Mesothelial cell of epicardium (in vitro differentiated cells): ENCODE data around the gene CALML4. TPM values are rescaled to one million over a fixed set of nuclear protein-coding genes. Genes with fewer than 3 reads are reported as not detected.

Experiments used
- DNase-seq, 2 experiments: peaks; one replicate each; pipeline ENCODE4 v3.0.0; 2021; ENCODE audit warnings: low spot score in 2 of 2; ENCODE audit not compliant: unreplicated experiment in 2 of 2
- H3K27ac Mint-ChIP-seq: 2 replicates; pipeline ENCODE4 v1.8.0; 2021; ENCODE audit warnings: mixed read lengths
- H3K27me3 Mint-ChIP-seq: 2 replicates; pipeline ENCODE4 v1.8.0; 2021; ENCODE audit warnings: low read depth, mixed read lengths
- H3K36me3 Mint-ChIP-seq: 2 replicates; pipeline ENCODE4 v1.8.0; 2021; ENCODE audit warnings: mixed read lengths
- H3K4me1 Mint-ChIP-seq: 2 replicates; pipeline ENCODE4 v1.8.0; 2021; ENCODE audit warnings: mixed read lengths
- H3K4me3 Mint-ChIP-seq: 2 replicates; pipeline ENCODE4 v1.8.0; 2021; ENCODE audit warnings: mild to moderate bottlenecking, moderate library complexity, mixed read lengths
- H3K9me3 Mint-ChIP-seq: 2 replicates; pipeline ENCODE4 v1.8.0; 2021; ENCODE audit warnings: mixed read lengths
- total RNA-seq: library from RNA; stranded (reverse); gene quantifications from 3 replicates; pipeline ENCODE4 v1.2.1, GENCODE V29; 2021
- TF ChIP-seq, protein P1 (sequence below): fragments of 200-600 bp; sonication (generic); IDR thresholded peaks from one replicate; pipeline ENCODE4 v1.5.0; 2021; ENCODE audit warnings: antibody characterized with exemption; ENCODE audit not compliant: unreplicated experiment

Gene CALML4
- total RNA-seq, 1 donor from 2014 or later, result 8.4 TPM

DNA sequence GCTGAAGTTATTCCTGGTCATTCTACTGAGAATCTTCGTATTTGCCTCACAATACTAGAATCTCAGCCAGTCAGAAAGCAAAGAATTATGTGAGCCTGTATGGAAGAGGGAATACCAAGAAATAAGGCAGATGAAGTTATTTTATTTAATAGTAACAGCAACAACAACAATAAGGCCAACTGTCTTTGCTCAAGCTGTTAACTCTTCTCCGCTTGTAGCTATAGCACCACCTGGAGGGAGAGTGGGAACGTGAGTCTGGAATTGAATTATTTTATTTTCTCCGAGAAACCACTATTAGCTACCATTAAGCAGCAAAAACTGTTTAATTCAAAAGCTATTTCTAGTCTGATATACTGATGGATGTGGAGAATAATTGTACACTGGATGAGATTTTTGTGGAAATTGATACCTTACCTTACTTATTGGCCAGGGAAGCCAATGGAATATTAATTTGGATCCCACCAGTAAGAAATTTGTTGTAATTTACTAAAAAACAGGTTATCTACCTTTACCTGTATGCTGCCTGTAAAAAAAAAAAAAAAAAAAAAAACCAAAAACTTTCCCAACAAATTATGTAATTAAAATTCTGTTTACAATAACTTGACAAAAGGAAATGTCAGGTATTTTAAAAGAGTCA, 50.1 kb downstream of the CALML4 start:
- Mint-ChIP-seq H3K9me3 (peaks cover 2% of the 10 kb centered on the region), H3K36me3 (peaks cover 12% of the 10 kb centered on the region)
- TF ChIP-seq, protein P1, sequence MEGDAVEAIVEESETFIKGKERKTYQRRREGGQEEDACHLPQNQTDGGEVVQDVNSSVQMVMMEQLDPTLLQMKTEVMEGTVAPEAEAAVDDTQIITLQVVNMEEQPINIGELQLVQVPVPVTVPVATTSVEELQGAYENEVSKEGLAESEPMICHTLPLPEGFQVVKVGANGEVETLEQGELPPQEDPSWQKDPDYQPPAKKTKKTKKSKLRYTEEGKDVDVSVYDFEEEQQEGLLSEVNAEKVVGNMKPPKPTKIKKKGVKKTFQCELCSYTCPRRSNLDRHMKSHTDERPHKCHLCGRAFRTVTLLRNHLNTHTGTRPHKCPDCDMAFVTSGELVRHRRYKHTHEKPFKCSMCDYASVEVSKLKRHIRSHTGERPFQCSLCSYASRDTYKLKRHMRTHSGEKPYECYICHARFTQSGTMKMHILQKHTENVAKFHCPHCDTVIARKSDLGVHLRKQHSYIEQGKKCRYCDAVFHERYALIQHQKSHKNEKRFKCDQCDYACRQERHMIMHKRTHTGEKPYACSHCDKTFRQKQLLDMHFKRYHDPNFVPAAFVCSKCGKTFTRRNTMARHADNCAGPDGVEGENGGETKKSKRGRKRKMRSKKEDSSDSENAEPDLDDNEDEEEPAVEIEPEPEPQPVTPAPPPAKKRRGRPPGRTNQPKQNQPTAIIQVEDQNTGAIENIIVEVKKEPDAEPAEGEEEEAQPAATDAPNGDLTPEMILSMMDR, result peak; percentile 47

DNA sequence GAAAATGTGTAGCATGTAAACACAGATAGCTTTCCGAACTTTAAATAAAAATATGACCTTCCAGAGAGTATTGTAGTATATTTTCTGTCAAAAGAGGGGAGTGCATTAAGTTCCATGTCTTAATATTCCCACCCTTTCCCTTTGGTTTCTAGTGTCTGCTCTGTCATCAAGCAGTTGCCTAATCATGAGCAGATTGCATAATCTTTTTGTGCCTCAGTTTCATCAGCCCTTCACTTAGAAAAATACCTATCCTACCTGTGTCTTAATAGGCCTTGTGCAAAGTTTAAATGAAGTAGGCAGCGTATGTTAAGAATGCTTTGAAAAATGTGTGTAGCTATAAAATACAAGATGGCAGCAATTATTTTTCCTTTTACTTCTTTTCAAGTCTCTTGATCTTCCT, 52.8 kb downstream of the CALML4 start:
- Mint-ChIP-seq H3K36me3 (peaks cover 14% of the 10 kb centered on the region), H3K27me3 (no peaks in the 10 kb centered on the region), H3K4me3 (no peak overlapping the region), H3K27ac (peak overlapping the region; percentile 16), H3K9me3 (no peaks in the 10 kb centered on the region), H3K4me1 (peaks cover 18% of the 10 kb centered on the region)
- TF ChIP-seq, protein P1, result no peak
- no peak for DNase-seq

More for the DNA sequence above, 50.1 kb downstream of the CALML4 start:
- peaks cover 17% of the 10 kb centered on the region for H3K4me1 Mint-ChIP-seq
- H3K27me3 Mint-ChIP-seq, result no peaks in the 10 kb centered on the region
- no peak for DNase-seq
- peak overlapping the region; percentile 30 for H3K27ac Mint-ChIP-seq
- no peak overlapping the region for H3K4me3 Mint-ChIP-seq

- TF ChIP-seq, protein P1, result no peak
These were observed 53.9 kb downstream of the CALML4 start for GRCh38 chr15:68151277-68151676.

DNA sequence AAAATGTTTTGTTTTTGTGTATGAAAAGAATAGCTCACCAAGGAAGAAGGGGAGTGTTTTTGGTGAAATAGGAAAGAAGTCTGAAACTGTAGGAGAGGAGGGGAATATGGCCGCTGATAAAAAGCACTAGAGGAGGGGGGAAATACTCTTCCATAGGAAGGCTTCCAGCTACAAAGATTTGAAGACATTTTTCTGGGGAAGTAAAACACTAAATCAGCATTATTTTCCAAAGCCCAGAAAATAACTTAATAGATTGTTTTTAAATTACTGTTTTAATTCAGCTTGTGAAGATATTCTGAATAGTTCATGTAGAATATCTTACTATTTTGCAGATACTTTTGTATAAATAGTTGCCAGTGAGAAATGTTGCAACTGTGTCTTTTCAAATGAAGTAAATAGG, 54.9 kb downstream of the CALML4 start:
- no peak overlapping the region for H3K4me3 Mint-ChIP-seq
- no peaks in the 10 kb centered on the region for H3K27me3 Mint-ChIP-seq
- H3K4me1 Mint-ChIP-seq, result peaks cover 18% of the 10 kb centered on the region
- no peaks in the 10 kb centered on the region for H3K9me3 Mint-ChIP-seq
- TF ChIP-seq, protein P1, result no peak
- no peak for DNase-seq
- peaks cover 24% of the 10 kb centered on the region for H3K36me3 Mint-ChIP-seq
- peak overlapping the region; percentile 42 for H3K27ac Mint-ChIP-seq

More at GRCh38 chr15:68151277-68151676, 53.9 kb downstream of the CALML4 start:
- Mint-ChIP-seq H3K4me1 (peaks cover 18% of the 10 kb centered on the region), H3K27me3 (no peaks in the 10 kb centered on the region), H3K4me3 (no peak overlapping the region), H3K9me3 (no peaks in the 10 kb centered on the region), H3K27ac (peak overlapping the region; percentile 77), H3K36me3 (peaks cover 20% of the 10 kb centered on the region)
- no peak for DNase-seq

DNA sequence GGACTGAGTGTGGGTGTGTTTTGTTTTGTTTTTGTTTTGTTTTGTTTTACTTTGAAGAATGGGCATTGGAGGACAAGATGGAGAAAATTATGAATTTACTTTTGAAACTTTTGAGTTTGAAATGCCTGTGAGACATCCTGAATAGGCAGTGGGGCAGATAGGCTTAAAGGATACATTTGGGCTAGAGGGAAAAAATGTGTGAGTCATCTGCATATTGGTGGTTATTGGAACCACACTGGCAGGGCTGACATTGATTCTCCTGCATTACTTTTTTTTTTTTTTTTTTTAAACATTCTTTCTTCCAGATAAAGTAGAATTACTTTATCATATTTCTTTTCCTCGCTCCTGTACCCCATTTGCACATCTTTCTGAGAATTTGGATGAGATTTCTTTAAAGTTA, 56.1 kb downstream of the CALML4 start:
- no peak for DNase-seq
- TF ChIP-seq, protein P1, result no peak
- H3K4me3 Mint-ChIP-seq, result no peak overlapping the region
- H3K36me3 Mint-ChIP-seq, result peaks cover 22% of the 10 kb centered on the region
- H3K4me1 Mint-ChIP-seq, result peaks cover 10% of the 10 kb centered on the region
- peak overlapping the region; percentile 4 for H3K27ac Mint-ChIP-seq
- H3K27me3 Mint-ChIP-seq, result no peaks in the 10 kb centered on the region
- H3K9me3 Mint-ChIP-seq, result no peaks in the 10 kb centered on the region
